Activated T-cell treated with anti-CD3 and anti-CD28 coated beads for 24 hours (primary cell): ENCODE measurements around the gene SCP2D1.
A peak's percentile ranks its signal among the peaks of the same experiment; 100 is the strongest.
"Not testable (repeated sequence)": the region's sequence is repeated elsewhere in the genome, so short reads cannot be mapped to it uniquely, and the experiment has no call there.

Experiments
- DNase-seq: peaks from one replicate; pipeline ENCODE4 v3.0.0-alpha.2; 2020; ENCODE audit warnings: low read depth

The SCP2D1 gene

DNA sequence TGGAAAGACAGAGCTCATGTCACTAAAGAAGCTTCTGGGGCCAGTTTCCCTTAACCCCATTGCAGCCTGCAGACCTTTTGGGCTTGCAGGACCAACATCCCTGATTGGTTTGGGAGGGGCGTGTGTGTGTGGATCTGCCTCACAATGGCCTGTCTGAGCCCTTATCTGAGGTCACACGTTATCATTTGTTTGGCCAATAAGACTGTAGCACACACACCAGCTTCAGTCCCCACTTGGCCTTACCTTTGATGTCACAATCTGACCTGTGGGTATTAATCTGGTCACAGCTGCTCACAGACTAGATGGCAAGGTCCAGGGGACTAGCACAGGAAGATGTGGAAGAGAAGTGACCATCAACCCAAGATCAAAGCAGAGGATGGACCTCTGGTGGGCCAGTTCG lies at the start of gene SCP2D1:
Gene SCP2D1 (plus strand): TSS at position 301 of the 400 bp plus-strand sequence. CDS start 33 bp downstream, at position 334.
- no peak for DNase-seq

DNA sequence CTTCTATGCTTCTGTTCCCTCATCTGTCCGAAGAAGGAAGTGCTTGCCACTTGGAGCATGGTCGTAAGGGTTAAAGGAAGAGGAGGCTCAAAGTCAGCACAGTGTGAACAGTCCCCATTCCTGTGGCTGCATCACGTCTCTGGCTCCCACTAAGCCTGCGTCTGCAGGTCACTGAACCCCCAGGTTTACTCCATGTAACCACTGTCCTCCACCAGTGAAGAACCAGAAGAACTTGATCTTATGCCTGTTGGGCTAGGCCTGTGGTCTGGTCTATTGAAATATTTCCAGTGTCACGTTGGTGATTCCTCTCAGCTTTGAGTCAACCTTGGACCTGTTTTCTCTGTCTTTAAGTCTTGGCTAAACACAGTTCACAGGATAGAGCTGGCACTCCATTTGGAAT lies 45.9 kb upstream of the SCP2D1 start:
- DNase-seq: no peak

DNA sequence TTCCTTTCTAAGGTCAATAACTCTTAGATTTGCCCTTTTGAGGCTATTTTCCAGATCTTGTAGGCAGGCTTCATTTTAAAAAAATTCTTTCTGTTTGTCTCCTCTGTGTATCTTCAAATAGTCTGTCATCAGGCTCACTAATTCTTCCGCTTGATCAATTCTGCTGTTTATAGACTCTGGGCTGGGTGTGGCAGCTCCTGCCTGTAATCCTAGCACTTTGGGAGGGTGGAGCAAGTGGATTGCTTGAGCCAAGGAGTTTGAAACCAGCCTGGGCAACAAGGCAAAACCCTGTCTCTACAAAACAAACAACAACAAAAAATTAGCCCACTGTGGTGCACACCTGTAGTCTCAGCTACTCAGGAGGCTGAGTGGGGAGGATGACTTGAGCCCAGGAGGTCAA lies 40.0 kb upstream of the SCP2D1 start:
- DNase-seq: no peak

DNA sequence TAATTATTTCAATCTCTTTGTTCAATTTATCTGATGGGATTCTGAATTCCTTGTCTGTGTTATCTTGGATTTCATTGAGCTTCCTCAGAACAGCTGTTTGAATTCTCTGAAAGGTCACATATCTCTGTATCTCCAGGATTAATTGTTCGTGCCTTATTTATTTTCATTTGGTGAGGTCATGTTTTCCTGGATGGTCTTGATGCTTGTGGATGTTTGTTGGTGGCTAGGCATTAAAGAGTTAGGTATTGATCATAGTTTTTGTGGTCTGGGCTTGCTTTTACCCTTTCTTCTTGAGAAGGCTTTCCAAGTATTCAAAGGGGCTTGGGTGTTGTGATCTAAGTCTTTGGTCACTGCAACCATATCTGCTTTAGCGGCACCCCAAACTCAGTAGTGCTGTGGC lies 39.4 kb upstream of the SCP2D1 start:
- no peak for DNase-seq

DNA sequence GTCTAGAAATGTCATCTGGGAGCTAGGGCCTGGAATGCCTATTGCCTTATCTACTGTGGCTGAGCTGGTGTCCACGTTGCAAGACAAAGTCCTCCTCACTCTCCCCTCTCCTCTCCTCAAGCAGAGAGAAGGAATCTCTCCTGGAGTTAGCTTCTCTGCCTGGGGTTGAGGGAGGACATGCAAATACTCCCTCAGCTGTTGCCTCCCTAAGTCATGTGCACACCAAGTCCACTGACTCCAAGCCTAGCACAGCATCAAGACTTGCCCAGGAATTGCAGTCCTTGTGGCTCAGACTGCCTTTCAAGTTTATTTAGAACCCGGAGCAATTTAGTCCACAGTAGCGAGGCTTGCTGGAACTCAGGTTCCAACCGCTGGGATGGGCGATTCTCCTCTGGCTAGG lies 38.0 kb upstream of the SCP2D1 start:
- no peak for DNase-seq

DNA sequence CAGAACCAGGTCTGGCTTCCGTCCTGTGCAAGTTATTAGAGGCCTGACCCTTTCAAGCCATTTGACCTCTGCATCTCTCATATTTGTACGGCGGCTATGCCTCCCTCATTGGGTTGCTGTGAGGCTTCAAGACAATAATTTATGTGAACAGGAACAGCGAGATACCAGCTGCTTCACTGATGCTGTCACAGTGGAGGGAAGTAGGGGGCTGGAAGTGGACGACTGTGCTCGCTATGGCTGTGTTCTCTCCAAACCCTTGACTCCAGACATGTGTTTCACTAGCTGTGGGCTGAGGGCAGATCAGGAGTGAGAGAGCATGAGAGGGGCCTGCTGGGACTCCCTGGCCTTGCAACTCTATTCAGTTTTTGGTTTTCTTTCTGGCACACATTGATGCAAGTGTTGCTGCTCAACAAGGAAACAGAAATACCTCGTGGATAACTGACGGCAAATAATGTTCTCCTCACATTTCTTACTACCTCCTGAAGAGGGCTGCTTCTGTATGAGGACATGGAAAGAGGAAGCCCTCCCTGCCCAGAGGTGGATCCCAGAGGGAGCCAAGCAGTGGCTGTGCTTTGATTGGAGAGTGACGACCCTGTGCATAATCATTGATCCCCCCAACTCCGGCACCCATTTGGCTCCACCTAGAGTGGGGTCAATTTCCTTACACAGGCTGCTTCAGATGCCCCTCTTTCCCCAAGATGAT lies 34.7 kb upstream of the SCP2D1 start:
- no peak for DNase-seq

DNA sequence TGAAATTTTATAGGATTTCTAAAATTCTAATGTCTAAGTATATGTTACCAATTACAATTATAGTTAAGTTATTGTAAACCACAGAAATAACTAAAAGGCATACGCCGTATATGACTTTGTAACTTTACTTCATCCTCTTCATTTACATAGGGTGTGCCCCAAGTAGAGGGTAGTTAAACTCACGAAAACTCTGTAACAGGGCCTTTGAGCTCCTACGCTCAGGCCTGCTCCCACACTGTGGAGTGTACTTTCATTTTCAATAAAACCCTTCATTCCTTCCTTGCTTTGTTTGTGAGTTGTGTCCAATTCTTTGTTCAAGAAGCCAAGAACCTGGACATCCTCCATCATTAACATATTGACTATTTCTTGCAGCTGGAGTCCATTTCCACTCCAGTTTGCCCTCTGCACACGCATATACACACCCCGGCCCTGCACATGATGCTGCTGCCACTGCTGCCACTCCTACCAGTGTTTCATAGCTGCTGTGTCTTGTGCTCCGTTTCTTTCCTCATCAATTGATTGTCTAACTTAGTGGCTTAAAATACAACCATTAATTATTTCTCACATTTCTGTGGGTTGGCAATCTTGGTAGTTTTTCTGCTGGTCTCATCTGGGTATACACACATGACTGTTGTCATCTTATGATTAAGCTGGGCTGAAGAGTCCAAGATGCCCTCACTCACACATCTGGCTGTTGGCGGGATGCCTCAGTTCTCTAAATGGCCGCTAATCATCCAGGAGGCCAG lies 33.0 kb upstream of the SCP2D1 start:
- DNase-seq: no peak

DNA sequence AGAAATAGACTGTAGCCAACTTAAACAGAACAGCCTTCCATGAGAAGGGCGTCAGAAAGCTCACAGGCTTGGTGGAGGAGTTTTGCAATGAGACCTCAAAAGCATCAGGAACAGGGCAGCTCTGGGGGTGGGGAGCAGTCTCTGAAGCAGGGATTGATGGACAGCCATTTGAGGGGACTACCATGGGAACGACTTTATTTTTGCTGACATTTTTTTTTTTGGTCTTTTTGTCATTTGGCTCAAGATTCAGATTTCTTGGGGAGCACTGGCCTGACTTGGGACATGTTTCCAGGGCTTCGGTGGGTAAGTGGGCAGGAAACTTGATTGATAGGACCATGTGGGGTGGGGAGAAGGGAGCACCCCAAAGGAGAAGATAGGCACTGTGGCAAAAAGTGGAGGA lies 32.1 kb upstream of the SCP2D1 start:
- DNase-seq: no peak

DNA sequence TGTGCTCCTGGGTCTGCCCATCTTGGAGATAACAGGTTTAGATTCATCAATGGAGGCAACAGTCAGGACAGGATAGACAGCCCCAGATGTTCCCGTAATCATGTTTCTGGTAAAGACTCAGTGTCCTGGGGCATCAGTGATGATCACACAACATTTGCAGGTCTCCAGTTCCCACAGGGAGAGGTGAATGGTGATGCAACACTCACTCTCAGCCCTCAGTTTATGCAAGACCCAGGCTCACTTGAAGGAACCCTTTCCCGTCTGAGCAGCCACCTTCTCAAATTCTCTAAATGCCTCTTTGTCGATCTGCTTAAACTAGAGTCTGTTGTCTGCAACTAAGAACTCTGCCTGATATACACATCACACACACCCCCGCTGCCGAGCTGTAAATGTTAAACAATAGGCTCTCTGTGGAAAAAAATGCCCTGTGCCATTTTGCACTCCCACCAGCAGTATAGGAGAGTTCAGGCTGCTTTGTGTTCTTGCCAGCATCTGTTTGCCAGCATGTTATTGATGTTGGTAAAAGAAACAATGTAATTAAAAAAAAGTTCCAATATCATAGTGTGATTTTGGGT lies 30.1 kb upstream of the SCP2D1 start:
- no peak for DNase-seq

DNA sequence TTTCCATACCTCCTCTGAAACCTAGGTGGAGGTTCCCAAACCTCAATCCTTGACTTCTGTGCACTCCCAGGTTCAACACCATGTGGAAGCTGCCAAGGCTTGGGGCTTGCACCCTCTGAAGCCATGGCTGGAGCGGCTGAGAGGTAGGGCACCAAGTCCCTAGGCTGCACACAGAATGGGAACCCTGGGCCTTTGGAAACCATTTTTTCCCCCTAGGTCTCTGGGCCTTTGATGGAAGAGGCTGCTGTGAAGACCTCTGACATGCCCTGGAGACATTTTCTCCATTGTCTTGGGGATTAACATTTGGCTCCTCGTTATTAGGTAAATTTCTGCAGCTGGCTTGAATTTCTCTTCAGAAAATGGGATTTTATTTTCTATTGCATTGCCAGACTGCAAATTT lies 26.5 kb upstream of the SCP2D1 start:
- DNase-seq: not testable (repeated sequence)

DNA sequence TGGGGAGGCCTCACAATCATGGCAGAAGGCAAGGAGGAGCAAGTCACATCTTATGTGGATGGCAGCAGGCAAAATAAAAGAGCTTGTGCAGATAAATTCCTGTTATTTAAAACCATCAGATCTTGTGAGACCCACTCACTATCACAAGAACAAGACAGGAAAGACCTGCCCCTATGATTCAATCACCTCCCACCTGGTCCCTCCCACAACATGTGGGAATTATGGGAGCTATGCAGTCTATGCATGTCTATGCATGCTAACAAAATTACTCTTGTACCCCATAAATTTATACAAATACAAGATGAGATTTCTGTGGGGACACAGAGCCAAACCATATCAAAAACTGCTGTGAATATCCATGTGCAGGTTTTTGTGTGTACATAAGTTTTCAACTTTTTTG lies 25.6 kb upstream of the SCP2D1 start:
- no peak for DNase-seq

DNA sequence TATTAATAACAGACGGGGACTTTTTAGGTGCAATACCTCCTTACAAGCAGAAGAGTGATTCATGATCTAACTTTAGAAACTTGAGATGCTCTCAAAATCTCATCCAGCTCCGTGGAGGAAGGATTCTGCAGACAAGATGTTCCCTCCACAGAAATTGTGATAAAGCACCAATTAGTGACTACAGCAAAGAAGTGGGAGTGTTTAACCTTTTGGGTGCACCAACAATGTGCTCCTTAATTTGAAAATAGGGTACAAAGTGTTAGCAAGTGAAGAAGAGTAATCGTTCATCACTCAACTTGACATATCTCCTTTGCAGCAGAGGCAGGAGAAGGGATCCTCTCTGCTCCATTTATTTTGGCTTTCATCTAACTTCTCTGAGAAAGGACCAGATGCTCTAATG lies 22.8 kb upstream of the SCP2D1 start:
- DNase-seq: no peak

DNA sequence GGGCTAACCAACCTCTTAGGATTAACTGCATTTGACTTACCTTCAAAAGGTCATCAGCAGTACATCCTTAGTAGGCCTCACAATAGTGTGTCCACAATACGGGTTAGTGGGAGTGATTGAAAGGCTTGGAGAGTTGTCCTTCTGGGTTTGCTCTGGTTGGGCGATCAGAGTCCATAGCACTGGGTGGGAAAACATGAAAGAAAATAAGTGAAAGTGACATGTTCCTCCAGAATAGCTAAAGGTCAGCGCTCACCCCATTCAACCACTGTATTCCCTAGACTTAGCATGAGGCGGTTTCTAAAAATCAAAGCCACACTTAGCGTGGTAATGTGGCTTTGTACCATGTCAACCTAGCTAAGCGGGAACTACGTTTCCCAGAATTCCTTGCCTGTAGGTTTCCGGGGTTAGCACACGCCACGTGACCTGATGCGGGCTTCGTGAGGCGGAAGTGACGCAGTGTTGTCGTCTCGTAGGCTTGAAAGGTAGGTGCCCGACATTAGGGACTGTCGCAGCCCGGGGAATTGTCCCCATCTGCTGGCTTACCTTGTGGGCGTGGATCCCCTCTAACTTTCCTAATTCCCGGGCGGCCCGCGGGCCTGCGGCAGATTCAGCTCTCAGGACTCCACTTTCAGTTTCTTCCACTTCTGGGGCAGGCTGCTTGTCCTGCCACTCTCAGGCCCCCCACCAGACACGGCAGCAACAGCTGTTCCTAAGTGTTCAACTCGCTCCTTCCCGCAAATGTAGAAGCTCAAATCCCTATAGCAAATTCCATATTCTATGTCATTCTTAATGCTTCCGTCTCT lies 19.8 kb upstream of the SCP2D1 start:
- peak; percentile 79 for DNase-seq

DNA sequence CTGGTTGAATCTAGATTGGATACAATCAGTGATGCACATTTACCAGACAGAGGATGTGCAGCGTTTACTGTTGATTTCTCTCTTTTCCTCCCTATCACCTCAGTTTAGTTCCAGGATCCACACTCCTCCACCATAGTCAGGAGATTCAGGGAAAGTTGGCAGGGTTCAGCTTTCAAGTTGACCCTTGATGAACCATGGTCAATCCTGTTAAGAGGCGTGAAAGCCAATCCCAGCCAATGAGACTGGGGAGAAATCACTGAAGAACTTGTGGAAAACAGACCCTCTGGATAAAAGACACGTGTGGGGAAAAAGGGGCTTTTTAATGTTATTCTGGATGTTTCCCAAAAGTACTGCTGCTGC lies 19.2 kb upstream of the SCP2D1 start:
- DNase-seq: no peak

DNA sequence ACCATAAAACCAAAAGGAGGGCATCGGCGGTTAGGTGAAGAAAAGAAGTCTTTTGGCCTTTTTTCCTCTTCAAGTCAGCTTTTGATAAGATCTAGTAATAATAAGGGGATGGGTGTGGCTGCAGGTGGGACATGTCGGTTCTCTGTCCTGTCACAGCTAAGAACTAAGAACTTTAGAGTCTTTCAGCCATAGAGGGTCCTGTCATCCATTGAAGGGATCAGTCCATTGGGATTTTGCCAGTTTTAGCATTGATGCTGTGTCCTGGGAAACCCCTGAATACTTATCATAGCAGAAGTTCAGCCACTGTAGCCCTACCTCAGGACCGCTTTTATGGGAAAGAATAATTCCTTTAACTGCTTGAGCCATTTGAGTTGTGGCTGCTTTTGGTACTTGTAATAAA lies 18.2 kb upstream of the SCP2D1 start:
- no peak for DNase-seq

DNA sequence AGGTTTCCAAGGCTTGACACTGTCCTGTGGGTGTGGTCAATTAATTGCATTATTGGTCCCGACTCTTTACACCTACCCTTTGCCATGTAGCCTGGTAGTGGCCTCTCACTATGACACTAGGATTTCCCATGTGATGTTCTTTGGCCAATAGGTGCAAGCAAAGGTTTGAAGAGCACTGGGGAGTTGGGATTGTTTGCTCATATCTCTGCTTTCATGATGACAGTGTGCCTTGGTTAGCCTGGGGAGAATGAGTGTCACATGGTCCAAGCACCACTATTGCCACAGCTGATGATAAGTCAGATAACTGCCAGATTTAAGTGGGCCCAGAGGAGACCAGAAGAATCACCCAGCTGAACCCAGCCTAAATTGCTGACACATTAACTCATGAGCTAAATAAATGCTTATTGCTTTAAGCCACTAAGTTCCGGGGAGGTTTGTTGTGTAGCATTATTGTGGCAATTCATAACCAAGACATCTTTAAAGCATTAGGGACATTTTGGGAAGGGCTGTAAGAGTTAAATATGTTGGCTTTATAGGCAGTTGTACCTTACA lies 17.2 kb upstream of the SCP2D1 start:
- DNase-seq: no peak

DNA sequence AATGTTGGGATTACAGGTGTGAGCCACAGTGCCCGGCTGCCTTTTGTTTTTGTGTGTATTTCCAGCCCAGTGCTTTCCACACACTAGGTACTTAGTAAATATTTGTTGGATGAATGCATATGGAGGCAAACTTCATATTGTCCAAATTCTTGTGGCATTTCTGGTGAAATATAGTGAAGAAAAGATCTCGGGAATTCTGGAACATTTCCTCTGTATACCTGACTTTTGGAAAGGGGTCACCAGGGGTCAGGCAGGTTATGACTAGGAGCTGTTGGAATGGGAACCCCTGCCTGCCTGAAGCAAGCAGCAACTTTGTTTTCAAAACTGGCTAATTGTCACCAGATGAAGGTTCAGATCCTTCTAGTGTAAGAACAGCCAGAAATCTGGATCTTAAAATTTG lies 12.1 kb upstream of the SCP2D1 start:
- no peak for DNase-seq

DNA sequence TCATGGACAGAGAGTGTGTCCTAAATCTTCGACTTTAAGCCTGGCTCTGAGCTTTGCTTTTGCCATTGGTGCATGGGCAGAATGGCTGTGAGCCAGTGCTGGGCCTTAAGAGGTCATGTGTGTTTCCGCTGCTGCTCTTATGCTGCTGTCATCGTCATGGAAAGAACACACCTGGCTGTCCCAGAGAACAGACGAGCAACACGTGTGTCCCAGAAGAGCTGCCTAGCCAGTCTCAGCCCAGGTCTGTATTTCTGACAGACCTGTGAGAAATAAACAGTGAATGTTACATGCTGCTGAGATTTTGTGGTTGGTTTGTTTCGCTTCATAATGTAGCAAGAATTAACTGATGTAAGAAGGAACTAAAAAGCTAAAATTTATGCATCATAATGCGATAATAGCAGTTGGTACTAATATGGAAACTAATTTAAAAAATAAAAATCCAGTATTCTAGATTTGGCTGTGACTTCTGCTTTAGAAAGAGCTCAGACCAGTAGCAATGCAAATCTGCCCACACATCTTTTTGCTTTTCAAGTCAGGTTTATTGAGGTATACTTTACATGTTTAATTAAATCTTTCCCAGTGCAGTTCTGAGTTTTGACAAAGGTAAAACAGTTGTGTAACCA lies 11.5 kb upstream of the SCP2D1 start:
- no peak for DNase-seq

DNA sequence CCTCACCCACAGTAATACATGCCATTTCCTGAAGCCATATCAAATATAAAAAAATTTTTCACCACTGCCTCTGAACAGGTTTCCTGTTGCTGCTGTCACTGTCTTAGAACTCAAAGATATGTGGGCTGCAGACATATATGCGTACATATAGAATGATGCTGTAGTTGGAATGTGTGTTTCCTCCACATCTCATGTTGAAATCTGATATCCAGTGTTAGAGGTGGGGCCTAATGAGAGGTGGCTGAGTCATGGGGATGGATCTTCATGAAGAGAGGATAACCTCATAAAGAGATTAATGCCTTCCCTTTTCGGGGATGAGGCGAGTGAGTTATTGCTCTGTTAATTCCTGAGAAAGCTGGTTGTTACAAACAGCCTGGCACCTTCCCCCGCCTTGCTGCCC lies 7.7 kb upstream of the SCP2D1 start:
- DNase-seq: no peak

DNA sequence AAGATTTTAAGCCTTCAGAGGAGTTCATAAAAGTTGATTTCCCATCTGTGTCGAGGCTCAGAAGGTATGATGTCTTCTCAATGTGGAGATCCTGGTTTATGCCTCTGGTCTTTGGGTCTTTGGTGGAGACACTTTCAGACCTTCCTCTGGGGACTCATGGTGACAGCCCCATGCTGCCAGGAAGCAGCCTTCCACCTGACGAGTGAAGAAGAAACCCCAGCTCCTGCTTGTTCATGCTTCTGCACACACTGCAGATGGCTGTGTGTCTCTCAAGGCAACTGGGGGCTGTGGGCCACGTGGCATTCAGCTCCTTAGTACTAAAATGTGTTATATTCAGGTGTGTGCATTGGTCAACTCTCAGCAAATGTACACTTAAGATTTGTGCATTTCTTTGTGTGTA lies 4.9 kb upstream of the SCP2D1 start:
- DNase-seq: no peak

DNA sequence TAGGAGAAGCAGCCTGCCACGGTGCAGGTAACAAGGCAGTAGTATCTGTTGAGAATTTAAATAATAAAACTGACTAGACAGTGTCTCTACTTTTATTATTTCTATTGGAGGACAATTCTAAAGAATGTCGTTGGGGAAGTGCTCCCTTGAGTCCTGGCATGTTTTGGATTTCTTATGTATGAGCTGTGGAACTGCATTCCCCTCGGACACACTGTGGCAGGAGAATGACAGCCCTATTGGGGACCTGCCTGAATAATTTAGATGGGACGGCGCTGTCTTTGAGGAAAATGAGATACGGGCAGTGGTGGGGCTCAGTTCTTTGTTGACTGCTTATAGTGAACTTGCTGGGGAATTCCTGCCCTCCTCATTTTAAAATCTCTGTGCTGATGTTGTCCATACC lies 2.4 kb upstream of the SCP2D1 start:
- no peak for DNase-seq

DNA sequence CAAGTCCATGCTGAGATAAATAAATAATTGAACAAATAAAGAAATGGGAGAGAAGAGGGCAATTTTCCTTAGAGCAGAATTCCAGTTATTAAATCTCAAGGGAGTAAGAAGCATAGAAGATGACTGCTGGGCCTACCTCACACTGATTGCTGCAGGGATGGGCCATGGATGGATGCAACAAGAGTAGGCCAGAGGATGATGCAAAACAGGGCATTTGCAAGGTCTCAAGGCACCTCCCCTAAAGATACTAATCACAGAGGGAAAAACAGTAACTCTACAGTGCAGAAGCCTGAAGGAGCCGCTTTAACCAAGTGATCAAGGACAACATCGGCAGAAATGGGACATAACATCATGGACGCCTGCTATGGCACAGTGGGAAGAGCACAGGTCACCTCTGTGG lies 1.7 kb upstream of the SCP2D1 start:
- no peak for DNase-seq
